Mesendoderm (in vitro differentiated cells): ENCODE data around the gene NXT2.

Experiments
- DNase-seq: peaks from one replicate; pipeline ENCODE4 v3.0.0; 2013
- H2AK5ac ChIP-seq: 2 replicates; pipeline ENCODE4 v1.6.1; 2013; ENCODE audit warnings: low read length, inconsistent platforms
- H2BK120ac ChIP-seq: 2 replicates; pipeline ENCODE4 v1.6.1; 2013; ENCODE audit warnings: low read depth, mild to moderate bottlenecking, low read length, moderate library complexity, mixed read lengths
- H2BK15ac ChIP-seq: replicated peaks from 2 replicates; pipeline ENCODE4 v1.6.1; 2013; ENCODE audit warnings: low read depth, mild to moderate bottlenecking, moderate library complexity
- H2BK5ac ChIP-seq: 2 replicates; pipeline ENCODE4 v1.6.1; 2013; ENCODE audit warnings: low read length, inconsistent platforms
- H3K18ac ChIP-seq: 2 replicates; pipeline ENCODE4 v1.6.1; 2013; ENCODE audit warnings: mild to moderate bottlenecking, low read length, mixed read lengths
- H3K23ac ChIP-seq: one replicate; pipeline ENCODE4 v1.6.1; 2013; ENCODE audit warnings: low read length
- H3K27ac ChIP-seq: 2 replicates; pipeline ENCODE4 v1.5.1; 2013; ENCODE audit warnings: low read depth, mild to moderate bottlenecking, inconsistent platforms, low read length, moderate library complexity
- H3K27me3 ChIP-seq: 2 replicates; pipeline ENCODE4 v1.6.1; 2013; ENCODE audit warnings: low read length, control low read depth, mild to moderate bottlenecking, inconsistent platforms; ENCODE audit not compliant: insufficient read depth, poor library complexity
- H3K36me3 ChIP-seq: 2 replicates; pipeline ENCODE4 v1.6.1; 2013; ENCODE audit warnings: low read length, inconsistent platforms; ENCODE audit not compliant: control insufficient read depth, insufficient read depth
- H3K4ac ChIP-seq: one replicate; pipeline ENCODE4 v1.6.1; 2013; ENCODE audit warnings: low read depth, mild to moderate bottlenecking, low read length, moderate library complexity
- H3K4me1 ChIP-seq: 2 replicates; pipeline ENCODE4 v1.6.1; 2013; ENCODE audit warnings: low read depth, low read length, inconsistent platforms; ENCODE audit not compliant: control insufficient read depth
- H3K4me2 ChIP-seq: 2 replicates; pipeline ENCODE4 v1.6.1; 2013; ENCODE audit warnings: low read length
- H3K4me3 ChIP-seq: 2 replicates; pipeline ENCODE4 v1.5.1; 2013; ENCODE audit warnings: mild to moderate bottlenecking, low read length
- H3K56ac ChIP-seq: one replicate; pipeline ENCODE4 v1.6.1; 2013; ENCODE audit warnings: low read length
- H3K79me1 ChIP-seq: 2 replicates; pipeline ENCODE4 v1.6.1; 2013; ENCODE audit warnings: low read length, inconsistent platforms
- H3K79me2 ChIP-seq: 2 replicates; pipeline ENCODE4 v1.6.1; 2013; ENCODE audit warnings: mild to moderate bottlenecking, low read length; ENCODE audit not compliant: control insufficient read depth, insufficient read depth
- H3K9ac ChIP-seq: 2 replicates; pipeline ENCODE4 v1.6.1; 2013; ENCODE audit warnings: low read length, inconsistent platforms
- H4K5ac ChIP-seq: one replicate; pipeline ENCODE4 v1.6.1; 2013; ENCODE audit warnings: low read length
- H4K8ac ChIP-seq: one replicate; pipeline ENCODE4 v1.6.1; 2013; ENCODE audit warnings: low read depth, mild to moderate bottlenecking, control low read depth, low read length, moderate library complexity
- WGBS: extraction: QIAGEN DNeasy Blood & Tissue Kit; methylation state at CpG from one replicate; pipeline ENCODE4 v1.1.7; 2013; ENCODE audit warnings: low lambda C conversion rate, missing lambda C conversion rate; ENCODE audit not compliant: insufficient coverage; ENCODE audit errors: extremely low coverage; 5-methylcytosine and 5-hydroxymethylcytosine counted together

NXT2 gene

DNA sequence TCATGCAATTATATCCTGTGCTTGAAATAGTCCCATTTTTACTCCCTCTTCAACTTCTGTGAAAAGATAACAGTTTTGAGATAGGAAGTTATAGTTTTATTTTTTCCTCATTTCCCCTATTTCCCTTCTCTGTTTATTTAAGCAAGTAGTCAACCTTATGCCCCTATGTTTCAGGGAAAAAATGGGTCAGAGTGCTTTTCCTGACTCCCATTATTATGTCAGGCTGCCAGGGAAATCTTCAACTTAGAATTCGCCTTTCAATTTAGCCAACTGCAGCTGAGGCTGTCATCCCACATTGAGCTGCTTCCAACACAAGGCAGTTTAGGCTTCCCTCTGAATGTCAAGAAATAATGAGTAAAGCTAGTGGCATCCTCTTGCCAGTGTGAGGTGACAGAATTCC is 42.3 kb downstream of the NXT2 start:
- H3K36me3 ChIP-seq, result no peaks in the 10 kb centered on the region
- H3K18ac ChIP-seq, result no peak overlapping the region
- H3K27ac ChIP-seq, result no peak overlapping the region
- H2BK5ac ChIP-seq, result no peak overlapping the region
- H3K27me3 ChIP-seq, result no peaks in the 10 kb centered on the region
- no peak overlapping the region for H3K9ac ChIP-seq
- H3K4ac ChIP-seq, result no peak overlapping the region
- H3K79me1 ChIP-seq, result no peaks in the 10 kb centered on the region
- no peak overlapping the region for H3K23ac ChIP-seq
- no peak overlapping the region for H3K56ac ChIP-seq
- H2BK120ac ChIP-seq, result no peak overlapping the region
- DNase-seq, result no peak
- no peak overlapping the region for H2AK5ac ChIP-seq
- H3K4me1 ChIP-seq, result no peaks in the 10 kb centered on the region
- no peak overlapping the region for H3K4me2 ChIP-seq
- no peaks in the 10 kb centered on the region for H3K79me2 ChIP-seq
- H4K8ac ChIP-seq, result no peak overlapping the region
- no peak overlapping the region for H2BK15ac ChIP-seq
- no peak overlapping the region for H4K5ac ChIP-seq
- no CpG with 5 or more reads among the region's 1 CpG for WGBS
- no peak overlapping the region for H3K4me3 ChIP-seq

DNA sequence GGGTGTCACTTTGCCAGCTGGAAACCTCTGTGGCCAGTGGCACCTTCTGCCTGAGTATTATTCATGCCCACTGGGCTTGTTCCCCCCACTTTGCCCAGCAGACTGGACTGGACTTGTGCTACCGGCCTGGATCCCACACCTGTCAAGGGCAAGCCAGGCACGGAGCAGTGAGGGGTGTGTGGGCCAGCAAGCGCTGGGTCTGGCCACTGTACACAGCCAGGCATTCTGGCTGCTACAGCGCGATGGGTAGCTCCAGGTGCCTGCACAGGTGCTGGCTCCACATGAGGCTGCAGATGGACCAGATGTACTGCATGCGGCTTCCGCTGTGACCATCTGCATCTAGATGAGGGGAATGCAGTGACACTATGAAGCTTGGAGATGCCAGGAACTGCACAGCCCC is 48.8 kb downstream of the NXT2 start:
- Histone ChIP-seq H3K36me3 (no peaks in the 10 kb centered on the region), H3K79me1 (no peaks in the 10 kb centered on the region), H4K8ac (no peak overlapping the region), H3K4me1 (no peaks in the 10 kb centered on the region), H3K4me2 (no peak overlapping the region), H3K4me3 (no peak overlapping the region), H2AK5ac (no peak overlapping the region), H3K23ac (no peak overlapping the region), H2BK15ac (no peak overlapping the region), H3K27me3 (no peaks in the 10 kb centered on the region), H3K4ac (no peak overlapping the region), H2BK120ac (no peak overlapping the region), H3K9ac (no peak overlapping the region), H4K5ac (no peak overlapping the region), H3K79me2 (no peaks in the 10 kb centered on the region), H3K56ac (no peak overlapping the region), H2BK5ac (no peak overlapping the region), H3K27ac (no peak overlapping the region), H3K18ac (no peak overlapping the region)
- DNase-seq, result no peak
- WGBS, result no CpG with 5 or more reads among the region's 7 CpGs

DNA sequence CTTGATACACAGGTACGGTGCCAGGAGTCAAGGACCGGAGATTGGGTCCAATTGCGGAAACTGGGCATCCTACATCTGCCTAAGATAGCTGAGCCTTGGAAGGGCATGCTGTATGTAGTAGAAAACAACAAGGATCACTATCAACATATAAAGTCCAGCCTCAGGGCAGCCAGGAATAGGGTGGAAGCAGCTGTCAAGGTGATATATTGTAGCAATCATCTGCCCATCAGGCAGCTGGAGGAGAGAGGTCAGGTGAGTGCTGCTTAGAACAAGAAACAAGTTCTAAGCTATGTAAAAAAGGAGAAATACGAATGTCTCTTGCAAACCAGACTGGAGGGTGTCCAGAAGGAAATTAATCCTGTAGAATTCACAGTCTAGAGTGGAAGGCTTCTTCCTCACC is 53.5 kb downstream of the NXT2 start:
- no peaks in the 10 kb centered on the region for H3K36me3 ChIP-seq
- H3K18ac ChIP-seq, result no peak overlapping the region
- H3K27me3 ChIP-seq, result no peaks in the 10 kb centered on the region
- H3K4ac ChIP-seq, result no peak overlapping the region
- WGBS, result no CpG with 5 or more reads among the region's 4 CpGs
- no peak overlapping the region for H2BK120ac ChIP-seq
- no peak overlapping the region for H2AK5ac ChIP-seq
- no peak overlapping the region for H3K9ac ChIP-seq
- H3K79me2 ChIP-seq, result no peaks in the 10 kb centered on the region
- H2BK5ac ChIP-seq, result no peak overlapping the region
- no peak overlapping the region for H2BK15ac ChIP-seq
- H3K23ac ChIP-seq, result no peak overlapping the region
- no peak overlapping the region for H3K4me3 ChIP-seq
- no peak overlapping the region for H3K27ac ChIP-seq
- DNase-seq, result no peak
- no peak overlapping the region for H4K5ac ChIP-seq
- H3K79me1 ChIP-seq, result no peaks in the 10 kb centered on the region
- H3K56ac ChIP-seq, result no peak overlapping the region
- no peaks in the 10 kb centered on the region for H3K4me1 ChIP-seq
- no peak overlapping the region for H3K4me2 ChIP-seq
- no peak overlapping the region for H4K8ac ChIP-seq
